WTC11 (cell line): Measurements from ENCODE around the gene STEAP1B. TPM values are rescaled to one million over a fixed set of nuclear protein-coding genes. Genes with fewer than 3 reads are reported as not detected.

Experiments used
- ATAC-seq: fragments of 200-7000 bp; cut with Tn5 transposase; 2 replicates; pipeline ENCODE4 v1.10.0; 2021; ENCODE audit warnings: mild to moderate bottlenecking, moderate library complexity
- CTCF ChIA-PET: fragments of 300-600 bp; sonication (Branson Sonifier 250); formaldehyde crosslinking; loops from one replicate; lab custom pipeline; 2021; ENCODE audit warnings: antibody characterized with exemption; lab: Charles Lee
- POLR2A ChIA-PET: fragments of 350-600 bp; sonication (Branson Sonifier 250); formaldehyde crosslinking; loops from one replicate; lab custom pipeline; 2021; ENCODE audit warnings: antibody characterized with exemption; lab: Charles Lee
- DNase-seq: peaks from one replicate; pipeline ENCODE4 v3.0.0; 2021; ENCODE audit warnings: low spot score
- H3K27ac Mint-ChIP-seq: 2 replicates; pipeline ENCODE4 v1.8.0; 2021; ENCODE audit warnings: mixed read lengths
- H3K27me3 Mint-ChIP-seq: 2 replicates; pipeline ENCODE4 v1.8.0; 2021; ENCODE audit warnings: low read depth, mild to moderate bottlenecking, moderate library complexity, mixed read lengths
- H3K36me3 Mint-ChIP-seq: 2 replicates; pipeline ENCODE4 v1.8.0; 2021; ENCODE audit warnings: mixed read lengths
- H3K4me1 Mint-ChIP-seq: 2 replicates; pipeline ENCODE4 v1.8.0; 2022; ENCODE audit warnings: mixed read lengths
- H3K4me3 Mint-ChIP-seq: 2 replicates; pipeline ENCODE4 v1.8.0; 2021; ENCODE audit warnings: mild to moderate bottlenecking, moderate library complexity, mixed read lengths
- H3K9me3 Mint-ChIP-seq: 2 replicates; pipeline ENCODE4 v1.8.0; 2021; ENCODE audit warnings: mixed read lengths
- ESRRA ChIP-seq: sonication (generic); formaldehyde crosslinking; IDR thresholded peaks from 2 replicates; pipeline ENCODE4 v1.8.1; 2022; ENCODE audit warnings: mild to moderate bottlenecking, missing genetic modification reagents, borderline replicate concordance
- ETV6 ChIP-seq: sonication (generic); formaldehyde crosslinking; IDR thresholded peaks from 2 replicates; pipeline ENCODE4 v1.8.1; 2022; ENCODE audit warnings: mild to moderate bottlenecking, missing genetic modification reagents
- JUN ChIP-seq: sonication (generic); formaldehyde crosslinking; IDR thresholded peaks from 2 replicates; pipeline ENCODE4 v1.8.0; 2023; ENCODE audit warnings: mild to moderate bottlenecking, missing genetic modification reagents
- MYBL2 ChIP-seq: sonication (generic); formaldehyde crosslinking; IDR thresholded peaks from 2 replicates; pipeline ENCODE4 v1.8.1; 2023; ENCODE audit warnings: mild to moderate bottlenecking, moderate library complexity, missing genetic modification reagents
- NR1H2 ChIP-seq: sonication (generic); formaldehyde crosslinking; IDR thresholded peaks from 2 replicates; pipeline ENCODE4 v1.9.0; 2021; ENCODE audit warnings: mild to moderate bottlenecking, moderate library complexity, missing genetic modification reagents
- PRRX2 ChIP-seq: fragments of 250-450 bp; sonication (Bioruptor Pico); IDR thresholded peaks from 2 replicates; pipeline ENCODE4 v1.8.0; 2021; ENCODE audit warnings: mild to moderate bottlenecking
- RELA ChIP-seq: sonication (generic); formaldehyde crosslinking; IDR thresholded peaks from 2 replicates; pipeline ENCODE4 v1.8.1; 2022; ENCODE audit warnings: missing genetic modification reagents, mild to moderate bottlenecking, borderline replicate concordance
- SMAD3 ChIP-seq: sonication (generic); formaldehyde crosslinking; IDR thresholded peaks from 2 replicates; pipeline ENCODE4 v1.8.0; 2022; ENCODE audit warnings: missing genetic modification reagents, mild to moderate bottlenecking, borderline replicate concordance
- TEAD4 ChIP-seq: sonication (generic); formaldehyde crosslinking; IDR thresholded peaks from 2 replicates; pipeline ENCODE4 v1.8.0; 2022; ENCODE audit warnings: mild to moderate bottlenecking, missing genetic modification reagents
- ZBTB21 ChIP-seq: sonication (generic); formaldehyde crosslinking; IDR thresholded peaks from 2 replicates; pipeline ENCODE4 v1.8.1; 2023; ENCODE audit warnings: mild to moderate bottlenecking, missing genetic modification reagents, borderline replicate concordance
- ZNF317 ChIP-seq: sonication (generic); formaldehyde crosslinking; IDR thresholded peaks from 2 replicates; pipeline ENCODE4 v1.8.1; 2023; ENCODE audit warnings: low read depth, mild to moderate bottlenecking, moderate library complexity, missing genetic modification reagents, borderline replicate concordance
- ZNF396 ChIP-seq: fragments of 250-450 bp; sonication (Bioruptor Pico); IDR thresholded peaks from 2 replicates; pipeline ENCODE4 v1.8.0; 2021; ENCODE audit warnings: mild to moderate bottlenecking, moderate library complexity, borderline replicate concordance
- total RNA-seq: library from RNA; stranded (reverse); gene quantifications from 3 replicates; pipeline ENCODE4 v1.2.3, GENCODE V29; 2021
- TF ChIP-seq, protein P1 (sequence below): fragments of 200-600 bp; IDR thresholded peaks from 2 replicates; pipeline ENCODE4 v1.8.0; 2022; ENCODE audit warnings: antibody characterized with exemption
- TF ChIP-seq, protein P2 (sequence below): sonication (generic); formaldehyde crosslinking; IDR thresholded peaks from 2 replicates; pipeline ENCODE4 v1.8.1; 2022; ENCODE audit warnings: low read depth, mild to moderate bottlenecking, moderate library complexity, missing genetic modification reagents, borderline replicate concordance
- TF ChIP-seq, protein P3 (sequence below): sonication (generic); formaldehyde crosslinking; IDR thresholded peaks from 2 replicates; pipeline ENCODE4 v1.8.0; 2022; ENCODE audit warnings: missing genetic modification reagents
- TF ChIP-seq, protein P4 (sequence below): sonication (generic); formaldehyde crosslinking; IDR thresholded peaks from 2 replicates; pipeline ENCODE4 v1.8.0; 2023; ENCODE audit warnings: missing genetic modification reagents

The STEAP1B gene
- total RNA-seq, 1 experiment from 2014 or later, result 5.5 TPM

DNA sequence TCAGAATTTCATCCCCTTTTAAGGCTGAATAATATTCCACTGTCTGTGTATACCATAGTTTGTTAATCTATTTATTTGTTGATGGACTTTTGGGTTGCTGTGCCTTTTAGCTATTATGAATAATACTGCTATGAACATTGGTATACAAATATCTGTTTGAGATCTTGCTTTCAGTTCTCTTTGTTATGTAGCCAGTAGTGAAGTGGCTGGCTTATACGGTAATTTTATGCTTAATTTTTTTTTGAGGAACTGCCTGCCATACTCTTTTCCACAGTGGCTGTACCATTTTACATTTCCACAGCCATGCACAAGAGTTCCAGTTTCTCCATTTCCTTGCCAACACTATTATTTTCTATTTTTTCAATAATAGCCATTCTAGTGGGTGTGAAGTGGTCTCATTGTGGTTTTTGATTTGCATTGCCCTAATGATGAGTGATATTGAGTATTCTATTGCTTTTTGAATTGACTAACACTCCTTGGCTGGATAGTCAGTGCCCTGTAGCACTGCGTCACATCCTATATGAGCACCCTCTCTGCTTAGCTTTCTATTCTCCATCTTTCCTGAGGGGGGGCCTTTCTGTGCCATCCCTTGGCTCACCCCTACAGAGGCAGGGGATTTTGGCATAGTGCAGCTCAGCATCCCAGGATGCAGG lies 113.7 kb downstream of the STEAP1B start:
- ATAC-seq (no peak), DNase-seq (no peak)
- CTCF ChIA-PET, result no interaction called here
- POLR2A ChIA-PET, result no interaction called here
- H3K27me3 Mint-ChIP-seq, result no peaks in the 10 kb centered on the region
- TF ChIP-seq ZNF317 (CRISPR knock-in tag), result no peak
- TF ChIP-seq, protein P1, sequence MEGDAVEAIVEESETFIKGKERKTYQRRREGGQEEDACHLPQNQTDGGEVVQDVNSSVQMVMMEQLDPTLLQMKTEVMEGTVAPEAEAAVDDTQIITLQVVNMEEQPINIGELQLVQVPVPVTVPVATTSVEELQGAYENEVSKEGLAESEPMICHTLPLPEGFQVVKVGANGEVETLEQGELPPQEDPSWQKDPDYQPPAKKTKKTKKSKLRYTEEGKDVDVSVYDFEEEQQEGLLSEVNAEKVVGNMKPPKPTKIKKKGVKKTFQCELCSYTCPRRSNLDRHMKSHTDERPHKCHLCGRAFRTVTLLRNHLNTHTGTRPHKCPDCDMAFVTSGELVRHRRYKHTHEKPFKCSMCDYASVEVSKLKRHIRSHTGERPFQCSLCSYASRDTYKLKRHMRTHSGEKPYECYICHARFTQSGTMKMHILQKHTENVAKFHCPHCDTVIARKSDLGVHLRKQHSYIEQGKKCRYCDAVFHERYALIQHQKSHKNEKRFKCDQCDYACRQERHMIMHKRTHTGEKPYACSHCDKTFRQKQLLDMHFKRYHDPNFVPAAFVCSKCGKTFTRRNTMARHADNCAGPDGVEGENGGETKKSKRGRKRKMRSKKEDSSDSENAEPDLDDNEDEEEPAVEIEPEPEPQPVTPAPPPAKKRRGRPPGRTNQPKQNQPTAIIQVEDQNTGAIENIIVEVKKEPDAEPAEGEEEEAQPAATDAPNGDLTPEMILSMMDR, result no peak
- no peak for TF ChIP-seq RELA (CRISPR knock-in tag)
- TF ChIP-seq SMAD3 (CRISPR knock-in tag), result no peak
- TF ChIP-seq, protein P2, sequence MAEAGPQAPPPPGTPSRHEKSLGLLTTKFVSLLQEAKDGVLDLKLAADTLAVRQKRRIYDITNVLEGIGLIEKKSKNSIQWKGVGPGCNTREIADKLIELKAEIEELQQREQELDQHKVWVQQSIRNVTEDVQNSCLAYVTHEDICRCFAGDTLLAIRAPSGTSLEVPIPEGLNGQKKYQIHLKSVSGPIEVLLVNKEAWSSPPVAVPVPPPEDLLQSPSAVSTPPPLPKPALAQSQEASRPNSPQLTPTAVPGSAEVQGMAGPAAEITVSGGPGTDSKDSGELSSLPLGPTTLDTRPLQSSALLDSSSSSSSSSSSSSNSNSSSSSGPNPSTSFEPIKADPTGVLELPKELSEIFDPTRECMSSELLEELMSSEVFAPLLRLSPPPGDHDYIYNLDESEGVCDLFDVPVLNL (CRISPR knock-in tag), result no peak
- TF ChIP-seq ZNF396, result no peak
- TF ChIP-seq MYBL2, result no peak
- TF ChIP-seq NR1H2, result no peak
- no peak for TF ChIP-seq ETV6 (CRISPR knock-in tag)
- TF ChIP-seq, protein P3, sequence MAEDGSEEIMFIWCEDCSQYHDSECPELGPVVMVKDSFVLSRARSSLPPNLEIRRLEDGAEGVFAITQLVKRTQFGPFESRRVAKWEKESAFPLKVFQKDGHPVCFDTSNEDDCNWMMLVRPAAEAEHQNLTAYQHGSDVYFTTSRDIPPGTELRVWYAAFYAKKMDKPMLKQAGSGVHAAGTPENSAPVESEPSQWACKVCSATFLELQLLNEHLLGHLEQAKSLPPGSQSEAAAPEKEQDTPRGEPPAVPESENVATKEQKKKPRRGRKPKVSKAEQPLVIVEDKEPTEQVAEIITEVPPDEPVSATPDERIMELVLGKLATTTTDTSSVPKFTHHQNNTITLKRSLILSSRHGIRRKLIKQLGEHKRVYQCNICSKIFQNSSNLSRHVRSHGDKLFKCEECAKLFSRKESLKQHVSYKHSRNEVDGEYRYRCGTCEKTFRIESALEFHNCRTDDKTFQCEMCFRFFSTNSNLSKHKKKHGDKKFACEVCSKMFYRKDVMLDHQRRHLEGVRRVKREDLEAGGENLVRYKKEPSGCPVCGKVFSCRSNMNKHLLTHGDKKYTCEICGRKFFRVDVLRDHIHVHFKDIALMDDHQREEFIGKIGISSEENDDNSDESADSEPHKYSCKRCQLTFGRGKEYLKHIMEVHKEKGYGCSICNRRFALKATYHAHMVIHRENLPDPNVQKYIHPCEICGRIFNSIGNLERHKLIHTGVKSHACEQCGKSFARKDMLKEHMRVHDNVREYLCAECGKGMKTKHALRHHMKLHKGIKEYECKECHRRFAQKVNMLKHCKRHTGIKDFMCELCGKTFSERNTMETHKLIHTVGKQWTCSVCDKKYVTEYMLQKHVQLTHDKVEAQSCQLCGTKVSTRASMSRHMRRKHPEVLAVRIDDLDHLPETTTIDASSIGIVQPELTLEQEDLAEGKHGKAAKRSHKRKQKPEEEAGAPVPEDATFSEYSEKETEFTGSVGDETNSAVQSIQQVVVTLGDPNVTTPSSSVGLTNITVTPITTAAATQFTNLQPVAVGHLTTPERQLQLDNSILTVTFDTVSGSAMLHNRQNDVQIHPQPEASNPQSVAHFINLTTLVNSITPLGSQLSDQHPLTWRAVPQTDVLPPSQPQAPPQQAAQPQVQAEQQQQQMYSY (CRISPR knock-in tag), result no peak
- no peak for TF ChIP-seq ESRRA (CRISPR knock-in tag)
- TF ChIP-seq JUN (CRISPR knock-in tag), result no peak
- TF ChIP-seq, protein P4, sequence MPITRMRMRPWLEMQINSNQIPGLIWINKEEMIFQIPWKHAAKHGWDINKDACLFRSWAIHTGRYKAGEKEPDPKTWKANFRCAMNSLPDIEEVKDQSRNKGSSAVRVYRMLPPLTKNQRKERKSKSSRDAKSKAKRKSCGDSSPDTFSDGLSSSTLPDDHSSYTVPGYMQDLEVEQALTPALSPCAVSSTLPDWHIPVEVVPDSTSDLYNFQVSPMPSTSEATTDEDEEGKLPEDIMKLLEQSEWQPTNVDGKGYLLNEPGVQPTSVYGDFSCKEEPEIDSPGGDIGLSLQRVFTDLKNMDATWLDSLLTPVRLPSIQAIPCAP (CRISPR knock-in tag), result no peak
- TF ChIP-seq, all 79 proteins: peak for 0
- H3K36me3 Mint-ChIP-seq, result no peaks in the 10 kb centered on the region
- no peak overlapping the region for H3K27ac Mint-ChIP-seq
- H3K4me1 Mint-ChIP-seq, result peaks cover 27% of the 10 kb centered on the region
- no peaks in the 10 kb centered on the region for H3K9me3 Mint-ChIP-seq
- H3K4me3 Mint-ChIP-seq, result no peak overlapping the region

DNA sequence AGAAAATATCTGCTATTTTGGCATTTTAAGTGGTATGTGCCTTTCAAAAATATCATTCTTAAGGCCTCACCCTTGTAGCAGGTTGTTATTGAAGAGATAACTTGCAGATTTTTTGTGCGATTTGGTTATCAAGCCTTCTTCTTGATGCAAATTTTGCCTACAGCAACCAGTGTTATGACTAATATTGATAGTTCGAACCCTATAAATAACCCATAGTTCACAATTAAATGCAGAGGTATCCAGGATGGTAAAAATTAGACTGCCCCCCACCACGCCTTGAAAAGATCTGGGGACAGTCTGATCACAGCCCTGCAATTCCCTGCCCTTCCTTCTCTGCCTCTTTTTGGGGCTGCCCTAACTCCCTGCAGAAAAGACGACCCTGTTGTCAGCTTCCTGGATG lies 114.7 kb downstream of the STEAP1B start:
- Mint-ChIP-seq H3K4me1 (peaks cover 20% of the 10 kb centered on the region), H3K9me3 (no peaks in the 10 kb centered on the region), H3K4me3 (no peak overlapping the region), H3K36me3 (no peaks in the 10 kb centered on the region), H3K27me3 (no peaks in the 10 kb centered on the region), H3K27ac (no peak overlapping the region)
- ChIA-PET POLR2A (no interaction called here), CTCF (no interaction called here)
- DNase-seq (no peak), ATAC-seq (no peak)
- TF ChIP-seq PRRX2 (no peak), TEAD4 (CRISPR knock-in tag) (no peak), ZBTB21 (CRISPR knock-in tag) (no peak)
